ENCODE results near the gene EQTN. TPM values are rescaled to one million over a fixed set of nuclear protein-coding genes. Genes with fewer than 3 reads are reported as not detected.
"Not testable (repeated sequence)": the region's sequence is repeated elsewhere in the genome, so short reads cannot be mapped to it uniquely, and the experiment has no call there.

EQTN gene
- total and polyA plus RNA-seq, 2 of the 13 experiments (the other 11 are each of a cell fraction or from before 2014, with no cell fraction given), result not detected

GRCh38 chr9:27239648-27240047 is 57.3 kb downstream of the EQTN start:
- H3K79me2 ChIP-seq (ENCODE audit: insufficient read depth, low read length); POLR2A ChIA-PET; H4K20me1 ChIP-seq (ENCODE audit: insufficient read depth, low read length); in situ Hi-C loops (cut with HindIII; ENCODE audit: extremely low pct_ligation_motif_present, low pct_unique_long_range_greater_than_20kb); FAIRE-seq; CTCF ChIA-PET (ENCODE audit: low intra/inter-chr PET ratio, low total read pairs); H3K4me3 ChIP-seq (replicated peaks in 1 of 3; ENCODE audit: insufficient read depth in 1 of 3, low read depth in 2 of 3, low read length in 3 of 3); H3K9ac ChIP-seq (ENCODE audit: insufficient read depth, low read depth, low read length); DNase-seq (ENCODE audit: low spot score); H3K4me1 ChIP-seq (ENCODE audit: insufficient read depth, low read length); ATAC-seq; BruUV-seq (replicated peaks); H3K36me3 ChIP-seq (replicated peaks in 1 of 2; ENCODE audit: control insufficient read depth in 1 of 2, insufficient read depth in 2 of 2, low read length in 2 of 2); H3K27me3 ChIP-seq (ENCODE audit: control insufficient read depth in 1 of 2, insufficient read depth in 2 of 2, low read length in 2 of 2); H3K27ac ChIP-seq (ENCODE audit: extremely low read length, insufficient read depth, low read length); H2AFZ ChIP-seq (ENCODE audit: low read length): not testable (repeated sequence)
- peak overlapping the region; percentile 42; the same call in 1 of the 2 replicates for H3K4me2 ChIP-seq (ENCODE audit: low read depth, low read length)
- H3K9me3 ChIP-seq (ENCODE audit: low read length), result peaks cover 12% of the 10 kb centered on the region; the same call in 1 of the 2 replicates
- 17% methylated on average over 3 of the region's 12 CpGs for WGBS (ENCODE audit: low lambda C conversion rate)
- intact Hi-C loops (cut with micrococcal nuclease; ENCODE audit: unreplicated experiment), result loop anchor here (10.0 kb wide), 1 partner anchor 205 kb away; no protein-coding TSS in a partner anchor
- peak; percentile 87 for TF ChIP-seq ZNF281 (CRISPR knock-in tag; IDR thresholded peaks at IDR 0.05; ENCODE audit: borderline replicate concordance)

Other genes with a start within 250 kb of the EQTN start
- gene TEK, start 187.9 kb downstream of the EQTN start, total RNA-seq (2016; rRNA removed; fragmentation: Illumina TruSeq; extraction: Trizol), result not detected in 2 replicates
- gene TEK, start 187.9 kb downstream of the EQTN start, polyA plus RNA-seq (2011; rRNA removed), result not detected in 2 replicates
- gene IFNK, start 227.1 kb upstream of the EQTN start, total RNA-seq (2016; rRNA removed; fragmentation: Illumina TruSeq; extraction: Trizol), result not detected in 2 replicates
- gene IFNK, start 227.1 kb upstream of the EQTN start, polyA plus RNA-seq (2011; rRNA removed), result not detected in 2 replicates
- 0.03 and 0.09 TPM in 2 replicates for gene MOB3B, start 232.7 kb upstream of the EQTN start, total RNA-seq (2016; rRNA removed; fragmentation: Illumina TruSeq; extraction: Trizol)
- gene MOB3B, start 232.7 kb upstream of the EQTN start, polyA plus RNA-seq (2011; rRNA removed), result 0.03 TPM in 2 replicates

Data from HepG2 (cell line).